Measurements from ENCODE around the gene NRN1. TPM values are rescaled to one million over a fixed set of nuclear protein-coding genes. Genes with fewer than 3 reads are reported as not detected.
A peak's percentile ranks its signal among the peaks of the same experiment; 100 is the strongest.

The NRN1 gene
- total and polyA plus RNA-seq, 9 donors, result 18.3 to 29.4 (median 23.9) TPM

GRCh38 chr6:5995949-5996713 is 10.6 kb downstream of the NRN1 start:
- H3K4me1 ChIP-seq (ENCODE audit: control insufficient read depth, insufficient read depth, low read length), result peaks cover 43% of the 10 kb centered on the region
- H3K9me3 ChIP-seq (replicated peaks; ENCODE audit: control insufficient read depth, low read depth, low read length), result no peaks in the 10 kb centered on the region
- H3K27me3 ChIP-seq (ENCODE audit: control insufficient read depth, insufficient read depth, low read length), result peaks cover 83% of the 10 kb centered on the region
- peak overlapping the region; percentile 65 for H3K27ac ChIP-seq (ENCODE audit: low read length)
- no peaks in the 10 kb centered on the region for H3K36me3 ChIP-seq (ENCODE audit: control insufficient read depth, insufficient read depth, low read length)
- DNase-seq, result peak; percentile 93
- under 1% methylated on average over 25 of the region's 41 CpGs for WGBS (ENCODE audit: insufficient coverage)
- H3K4me3 ChIP-seq (ENCODE audit: low read length), result peak overlapping the region; percentile 60

DNA sequence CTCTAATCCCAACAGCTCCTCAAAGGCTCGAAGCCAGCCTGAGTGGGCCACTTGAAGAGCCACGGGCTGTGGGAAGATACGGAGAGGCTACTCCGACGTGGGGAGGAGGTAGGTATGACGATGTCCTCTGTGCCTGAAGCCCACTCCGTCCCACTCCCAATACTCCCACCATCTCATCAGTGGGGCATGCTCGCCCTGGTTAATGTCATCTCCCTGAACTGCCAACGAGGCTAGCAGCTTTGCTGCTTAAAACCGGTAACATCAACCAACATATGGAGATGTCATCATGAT is 11.1 kb downstream of the NRN1 start:
- Histone ChIP-seq H3K4me1 (ENCODE audit: control insufficient read depth, insufficient read depth, low read length) (peaks cover 43% of the 10 kb centered on the region), H3K36me3 (ENCODE audit: control insufficient read depth, insufficient read depth, low read length) (no peaks in the 10 kb centered on the region), H3K4me3 (ENCODE audit: low read length) (peak overlapping the region; percentile 60), H3K9me3 (replicated peaks; ENCODE audit: control insufficient read depth, low read depth, low read length) (no peaks in the 10 kb centered on the region), H3K27ac (ENCODE audit: low read length) (peak overlapping the region; percentile 62), H3K27me3 (ENCODE audit: control insufficient read depth, insufficient read depth, low read length) (peaks cover 78% of the 10 kb centered on the region)
- DNase-seq, result no peak
- 9% methylated on average over 4 of the region's 10 CpGs for WGBS (ENCODE audit: insufficient coverage)

DNA sequence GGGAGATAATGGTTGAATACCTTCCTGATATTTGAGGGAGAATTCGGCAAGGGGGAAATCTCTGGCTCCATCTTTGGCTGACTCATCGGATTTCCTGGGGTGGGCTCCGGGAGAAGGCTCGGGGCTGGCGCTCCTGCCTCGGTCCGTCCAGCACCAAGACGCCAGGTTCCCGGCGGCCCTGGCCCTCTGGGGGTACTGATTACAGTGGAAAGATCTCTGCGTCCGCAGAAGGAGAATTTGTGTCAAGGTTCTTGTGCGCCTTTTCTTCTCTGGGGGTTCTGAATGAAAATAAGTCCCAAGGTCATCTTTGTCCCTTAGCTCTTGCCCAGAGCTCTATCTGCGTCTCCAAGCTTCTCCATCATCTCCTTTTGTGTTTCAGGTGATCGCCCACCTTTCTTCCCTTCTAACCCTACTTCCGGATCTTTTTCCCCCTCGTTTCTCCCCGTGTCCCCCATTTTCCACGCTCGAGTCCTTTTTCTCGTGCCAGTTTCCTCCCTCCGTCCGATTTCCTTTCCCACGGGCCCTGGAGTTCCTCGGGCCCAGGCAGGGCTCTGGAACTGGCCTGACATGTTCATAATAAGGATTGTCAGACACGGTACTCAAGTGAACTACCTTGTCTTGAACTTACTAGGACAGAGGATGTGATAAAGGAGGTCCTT is 11.6 kb downstream of the NRN1 start:
- Histone ChIP-seq H3K27me3 (ENCODE audit: control insufficient read depth, insufficient read depth, low read length) (peaks cover 77% of the 10 kb centered on the region), H3K4me3 (ENCODE audit: low read length) (no peak overlapping the region), H3K9me3 (replicated peaks; ENCODE audit: control insufficient read depth, low read depth, low read length) (no peaks in the 10 kb centered on the region), H3K27ac (ENCODE audit: low read length) (peak overlapping the region; percentile 62), H3K4me1 (ENCODE audit: control insufficient read depth, insufficient read depth, low read length) (peaks cover 43% of the 10 kb centered on the region), H3K36me3 (ENCODE audit: control insufficient read depth, insufficient read depth, low read length) (no peaks in the 10 kb centered on the region)
- no peak for DNase-seq
- 24% methylated on average over 14 of the region's 26 CpGs for WGBS (ENCODE audit: insufficient coverage)

- H3K36me3 ChIP-seq (ENCODE audit: control insufficient read depth, insufficient read depth, low read length), result no peaks in the 10 kb centered on the region
- 35% methylated on average over 11 of the region's 38 CpGs for WGBS (ENCODE audit: insufficient coverage)
- DNase-seq, result no peak
- H3K9me3 ChIP-seq (replicated peaks; ENCODE audit: control insufficient read depth, low read depth, low read length), result no peaks in the 10 kb centered on the region
- no peak overlapping the region for H3K4me3 ChIP-seq (ENCODE audit: low read length)
- no peak overlapping the region for H3K27ac ChIP-seq (ENCODE audit: low read length)
- peaks cover 40% of the 10 kb centered on the region for H3K4me1 ChIP-seq (ENCODE audit: control insufficient read depth, insufficient read depth, low read length)
- peaks cover 71% of the 10 kb centered on the region for H3K27me3 ChIP-seq (ENCODE audit: control insufficient read depth, insufficient read depth, low read length)
Observed at GRCh38 chr6:5994234-5994998, 12.3 kb downstream of the NRN1 start.

- H3K27ac ChIP-seq (ENCODE audit: low read length), result no peak overlapping the region
- no peak overlapping the region for H3K4me3 ChIP-seq (ENCODE audit: low read length)
- 23% methylated on average over 5 of the region's 10 CpGs for WGBS (ENCODE audit: insufficient coverage)
- H3K27me3 ChIP-seq (ENCODE audit: control insufficient read depth, insufficient read depth, low read length), result peaks cover 55% of the 10 kb centered on the region
- H3K9me3 ChIP-seq (replicated peaks; ENCODE audit: control insufficient read depth, low read depth, low read length), result peaks cover 2% of the 10 kb centered on the region
- no peaks in the 10 kb centered on the region for H3K36me3 ChIP-seq (ENCODE audit: control insufficient read depth, insufficient read depth, low read length)
- peaks cover 29% of the 10 kb centered on the region for H3K4me1 ChIP-seq (ENCODE audit: control insufficient read depth, insufficient read depth, low read length)
- peak; percentile 36 for DNase-seq
Observed at GRCh38 chr6:5992551-5993225, 14.0 kb downstream of the NRN1 start.

DNA sequence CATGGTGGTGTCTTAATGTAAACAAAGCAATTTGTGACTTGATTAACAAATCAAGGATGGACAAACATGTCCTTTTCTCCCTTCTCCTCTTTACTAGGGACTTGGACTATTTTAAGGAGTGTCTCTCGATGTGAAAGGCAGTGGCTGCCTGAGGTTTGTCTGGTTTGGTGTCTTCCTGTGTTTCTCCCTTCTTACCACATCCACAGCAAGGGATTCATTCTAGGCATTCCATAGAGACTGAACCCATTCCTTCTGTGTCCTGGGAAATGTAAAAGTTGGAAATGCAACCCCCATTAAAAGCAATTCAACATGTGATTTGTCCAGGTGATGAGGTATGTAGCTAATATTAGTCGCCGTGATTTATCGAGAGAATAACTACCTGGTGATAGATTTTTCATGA is 15.9 kb downstream of the NRN1 start:
- H3K36me3 ChIP-seq (ENCODE audit: control insufficient read depth, insufficient read depth, low read length), result no peaks in the 10 kb centered on the region
- WGBS (ENCODE audit: insufficient coverage), result no CpG with 5 or more reads among the region's 4 CpGs
- peaks cover 17% of the 10 kb centered on the region for H3K4me1 ChIP-seq (ENCODE audit: control insufficient read depth, insufficient read depth, low read length)
- no peak overlapping the region for H3K4me3 ChIP-seq (ENCODE audit: low read length)
- peaks cover 36% of the 10 kb centered on the region for H3K27me3 ChIP-seq (ENCODE audit: control insufficient read depth, insufficient read depth, low read length)
- H3K9me3 ChIP-seq (replicated peaks; ENCODE audit: control insufficient read depth, low read depth, low read length), result peaks cover 2% of the 10 kb centered on the region
- DNase-seq, result no peak
- H3K27ac ChIP-seq (ENCODE audit: low read length), result no peak overlapping the region

DNA sequence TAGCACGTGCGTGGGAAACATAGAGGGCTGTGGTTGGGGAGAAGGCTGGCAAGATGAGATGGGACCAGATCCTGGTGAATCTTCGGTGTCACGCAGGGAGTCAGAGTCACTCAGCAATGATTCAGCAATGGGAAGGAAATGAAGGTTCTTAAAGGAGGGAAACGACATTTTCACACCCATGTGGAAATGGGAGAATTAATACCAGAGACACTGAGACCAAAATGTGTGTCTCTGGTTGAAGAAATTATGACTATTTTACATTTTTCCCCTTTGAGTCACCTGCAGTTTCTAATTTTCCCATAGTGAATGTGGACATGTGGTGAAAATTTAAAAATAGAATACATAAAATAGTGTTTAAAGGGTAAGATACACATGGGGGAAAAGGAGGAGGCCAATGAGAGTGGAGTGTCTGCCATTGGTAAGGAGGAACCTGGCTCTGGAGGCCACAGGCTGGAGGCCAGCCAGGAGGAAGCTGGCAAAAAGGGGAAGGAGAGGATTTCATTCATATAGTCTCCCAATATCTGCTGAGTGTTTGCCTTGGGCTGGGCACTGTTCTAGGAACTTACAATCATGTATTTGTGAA is 17.5 kb downstream of the NRN1 start:
- Histone ChIP-seq H3K27ac (ENCODE audit: low read length) (no peak overlapping the region), H3K9me3 (replicated peaks; ENCODE audit: control insufficient read depth, low read depth, low read length) (peaks cover 2% of the 10 kb centered on the region), H3K36me3 (ENCODE audit: control insufficient read depth, insufficient read depth, low read length) (no peaks in the 10 kb centered on the region), H3K4me3 (ENCODE audit: low read length) (no peak overlapping the region), H3K27me3 (ENCODE audit: control insufficient read depth, insufficient read depth, low read length) (peaks cover 20% of the 10 kb centered on the region), H3K4me1 (ENCODE audit: control insufficient read depth, insufficient read depth, low read length) (peaks cover 5% of the 10 kb centered on the region)
- DNase-seq, result peak; percentile 75
- 83% methylated on average over 5 of the region's 5 CpGs for WGBS (ENCODE audit: insufficient coverage)

DNA sequence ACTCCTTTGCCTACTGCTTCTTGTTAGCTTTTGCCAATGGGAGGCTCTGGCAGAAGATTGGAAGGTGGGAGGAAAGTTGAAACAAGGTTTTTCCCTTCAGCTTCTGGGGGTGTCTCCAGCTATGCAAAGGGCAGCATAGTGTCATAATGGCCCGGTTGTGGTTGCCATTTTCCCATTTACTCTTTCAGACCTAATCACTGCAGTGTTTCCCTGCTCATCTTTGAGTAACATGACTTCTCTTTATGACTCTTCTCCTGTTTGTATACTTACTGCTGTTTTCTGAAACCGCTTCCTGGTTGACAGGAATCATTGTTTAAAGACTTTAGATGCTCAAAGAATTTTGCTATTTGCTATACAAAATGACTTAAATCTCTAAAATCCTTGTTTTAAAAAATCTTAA is 19.9 kb downstream of the NRN1 start:
- DNase-seq, result no peak
- 83% methylated on average over 1 of the region's 2 CpGs for WGBS (ENCODE audit: insufficient coverage)
- Histone ChIP-seq H3K4me3 (ENCODE audit: low read length) (no peak overlapping the region), H3K27me3 (ENCODE audit: control insufficient read depth, insufficient read depth, low read length) (peaks cover 5% of the 10 kb centered on the region), H3K4me1 (ENCODE audit: control insufficient read depth, insufficient read depth, low read length) (peaks cover 2% of the 10 kb centered on the region), H3K9me3 (replicated peaks; ENCODE audit: control insufficient read depth, low read depth, low read length) (peaks cover 2% of the 10 kb centered on the region), H3K36me3 (ENCODE audit: control insufficient read depth, insufficient read depth, low read length) (no peaks in the 10 kb centered on the region), H3K27ac (ENCODE audit: low read length) (no peak overlapping the region)

DNA sequence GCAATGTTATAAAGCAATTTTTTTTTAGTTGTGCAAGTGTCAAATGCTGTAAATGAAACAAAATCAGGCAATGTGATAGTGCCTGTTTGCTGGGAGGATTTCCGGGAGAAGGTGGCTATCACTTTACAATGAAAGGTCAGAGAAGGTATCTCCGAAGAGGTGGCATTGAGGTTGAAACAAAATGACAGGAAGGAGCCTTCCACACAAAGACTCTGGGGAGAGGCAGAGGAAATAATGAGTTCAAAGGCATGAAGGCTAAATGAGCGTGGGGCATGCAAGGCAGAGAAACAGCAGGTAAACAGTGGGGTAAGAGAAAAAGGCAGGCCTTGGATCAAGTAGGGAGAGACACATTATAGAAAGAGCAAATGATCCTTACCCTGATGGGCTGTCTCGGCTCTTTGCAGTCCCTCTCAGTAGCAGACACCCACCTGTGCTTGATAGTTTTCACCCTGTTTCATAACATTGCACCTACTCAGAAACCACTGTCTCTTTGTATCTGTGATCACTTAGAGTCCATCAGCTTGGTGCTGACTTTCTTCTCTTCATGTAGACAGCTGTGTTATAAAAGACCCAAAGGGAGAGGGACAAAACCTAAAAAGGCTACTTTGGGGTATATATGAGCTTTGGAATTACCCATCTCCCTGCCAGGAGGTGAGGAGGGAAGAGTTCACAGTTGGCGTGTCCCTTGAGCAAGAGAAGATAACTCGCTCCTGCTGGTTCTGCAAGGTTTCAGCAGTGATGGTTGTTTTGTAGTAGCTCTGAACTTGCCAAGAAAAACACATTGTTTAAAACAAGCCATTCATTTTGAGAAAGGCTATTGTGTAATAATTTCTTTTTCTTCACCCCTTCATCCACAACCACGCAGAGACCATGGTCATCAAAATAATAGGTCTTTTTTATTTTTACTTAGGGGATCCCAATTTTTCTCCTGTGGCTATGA is 22.3 kb downstream of the NRN1 start:
- no peak for DNase-seq
- WGBS (ENCODE audit: insufficient coverage), result 74% methylated on average over 4 of the region's 7 CpGs
- Histone ChIP-seq H3K4me1 (ENCODE audit: control insufficient read depth, insufficient read depth, low read length) (peaks cover 8% of the 10 kb centered on the region), H3K27me3 (ENCODE audit: control insufficient read depth, insufficient read depth, low read length) (no peaks in the 10 kb centered on the region), H3K27ac (ENCODE audit: low read length) (no peak overlapping the region), H3K9me3 (replicated peaks; ENCODE audit: control insufficient read depth, low read depth, low read length) (peaks cover 2% of the 10 kb centered on the region), H3K36me3 (ENCODE audit: control insufficient read depth, insufficient read depth, low read length) (no peaks in the 10 kb centered on the region), H3K4me3 (ENCODE audit: low read length) (no peak overlapping the region)

Data from muscle of leg (tissue), 11 donors.